Erythroblast (primary cell): ENCODE measurements around the gene L1CAM.

Experiments
- GATA1 ChIP-seq: IDR thresholded peaks from 2 replicates; pipeline ENCODE4 v1.6.1; 2011; ENCODE audit warnings: low read depth, mild to moderate bottlenecking, control low read depth, low read length, moderate library complexity
- POLR2A ChIP-seq: IDR thresholded peaks from 2 replicates; pipeline ENCODE4 v1.6.1; 2011; ENCODE audit warnings: mild to moderate bottlenecking, low read length

DNA sequence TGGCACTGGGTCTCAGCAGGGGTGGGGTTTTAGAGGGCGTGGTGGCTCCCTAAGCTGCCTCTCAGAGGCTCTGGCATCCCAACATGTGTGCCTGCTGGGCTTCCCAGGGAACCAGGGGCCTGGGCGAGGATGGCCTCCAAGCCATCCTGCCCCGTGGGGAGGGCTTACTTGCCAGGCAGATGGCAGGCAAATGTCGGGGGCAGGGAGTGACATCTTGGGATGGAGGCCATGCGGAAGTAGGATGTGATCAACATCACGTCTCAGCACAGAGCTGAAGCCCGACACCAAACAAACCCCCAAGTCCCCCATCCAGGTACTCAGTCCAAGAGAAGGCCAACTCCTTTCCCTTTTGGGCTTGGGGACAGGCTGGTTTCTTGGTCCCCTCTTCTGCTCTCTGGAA is 4.7 kb downstream of the L1CAM start:
- TF ChIP-seq POLR2A (no peak), GATA1 (no peak)
